RWPE2 (cell line): ENCODE data around the gene PLB1.

ENCODE experiments used
- ATAC-seq: fragments of 200-7000 bp; cut with Tn5 transposase; 3 replicates; pipeline ENCODE4 v1.9.1; 2021; ENCODE audit warnings: low read depth
- DNase-seq: peaks from one replicate; pipeline ENCODE4 v3.0.0-alpha.2; 2020; ENCODE audit warnings: low spot score
- H3K27ac ChIP-seq: fragments of 450-650 bp; 2 replicates; pipeline ENCODE4 v1.5.1; 2017; ENCODE audit warnings: mild to moderate bottlenecking; ENCODE audit not compliant: poor library complexity, severe bottlenecking
- H3K27me3 ChIP-seq: fragments of 250-450 bp; sonication (Bioruptor Pico); 2 replicates; pipeline ENCODE4 v1.5.1; 2021; ENCODE audit warnings: mild to moderate bottlenecking, moderate library complexity; ENCODE audit not compliant: insufficient read depth, poor library complexity, severe bottlenecking
- H3K36me3 ChIP-seq: fragments of 250-450 bp; sonication (Bioruptor Pico); 2 replicates; pipeline ENCODE4 v1.5.1; 2020; ENCODE audit warnings: low read depth, mild to moderate bottlenecking, moderate library complexity
- H3K4me1 ChIP-seq: fragments of 250-450 bp; sonication (Bioruptor Pico); 2 replicates; pipeline ENCODE4 v1.5.1; 2021; ENCODE audit warnings: mild to moderate bottlenecking, moderate library complexity; ENCODE audit not compliant: insufficient read depth, poor library complexity, severe bottlenecking
- H3K4me3 ChIP-seq: fragments of 250-450 bp; sonication (Bioruptor Pico); 2 replicates; pipeline ENCODE4 v1.5.1; 2021; ENCODE audit warnings: mild to moderate bottlenecking, moderate library complexity; ENCODE audit not compliant: severe bottlenecking
- H3K9me3 ChIP-seq: fragments of 250-450 bp; sonication (Bioruptor Pico); 2 replicates; pipeline ENCODE4 v1.5.1; 2021; ENCODE audit warnings: mild to moderate bottlenecking, moderate library complexity; ENCODE audit not compliant: severe bottlenecking
- CTCF ChIP-seq: fragments of 450-650 bp; IDR thresholded peaks from one replicate; pipeline ENCODE4 v1.5.1; 2017; ENCODE audit warnings: mild to moderate bottlenecking, moderate library complexity; ENCODE audit not compliant: poor library complexity, severe bottlenecking

PLB1 gene

GRCh38 chr2:28568533-28568932, 72.7 kb downstream of the PLB1 start:
- H3K4me1 ChIP-seq, result peaks cover 24% of the 10 kb centered on the region
- peak; percentile 29 for ATAC-seq
- H3K27ac ChIP-seq, result peak overlapping the region; percentile 88
- no peak for DNase-seq
- H3K27me3 ChIP-seq, result no peaks in the 10 kb centered on the region
- TF ChIP-seq CTCF, result no peak
- H3K36me3 ChIP-seq, result no peaks in the 10 kb centered on the region
- no peak overlapping the region for H3K4me3 ChIP-seq
- H3K9me3 ChIP-seq, result no peaks in the 10 kb centered on the region

GRCh38 chr2:28570431-28570830, 74.6 kb downstream of the PLB1 start:
- no peak overlapping the region for H3K4me3 ChIP-seq
- no peaks in the 10 kb centered on the region for H3K27me3 ChIP-seq
- DNase-seq, result no peak
- ATAC-seq, result no peak
- TF ChIP-seq CTCF, result no peak
- no peaks in the 10 kb centered on the region for H3K9me3 ChIP-seq
- H3K36me3 ChIP-seq, result no peaks in the 10 kb centered on the region
- no peak overlapping the region for H3K27ac ChIP-seq
- peaks cover 23% of the 10 kb centered on the region for H3K4me1 ChIP-seq

GRCh38 chr2:28576714-28577113, 80.9 kb downstream of the PLB1 start:
- DNase-seq (no peak), ATAC-seq (peak; percentile 33; the same call in 1 of the 3 replicates)
- H3K27ac ChIP-seq, result no peak overlapping the region
- TF ChIP-seq CTCF, result no peak
- H3K27me3 ChIP-seq, result no peaks in the 10 kb centered on the region
- H3K4me1 ChIP-seq, result peaks cover 2% of the 10 kb centered on the region
- H3K4me3 ChIP-seq, result no peak overlapping the region
- no peaks in the 10 kb centered on the region for H3K9me3 ChIP-seq
- H3K36me3 ChIP-seq, result no peaks in the 10 kb centered on the region

GRCh38 chr2:28577791-28578680, 82.2 kb downstream of the PLB1 start:
- Histone ChIP-seq H3K27ac (no peak overlapping the region), H3K27me3 (no peaks in the 10 kb centered on the region), H3K36me3 (no peaks in the 10 kb centered on the region), H3K9me3 (no peaks in the 10 kb centered on the region), H3K4me3 (no peak overlapping the region), H3K4me1 (peaks cover 5% of the 10 kb centered on the region)
- ATAC-seq, result no peak
- no peak for DNase-seq
- no peak for TF ChIP-seq CTCF

- ATAC-seq, result no peak
- H3K4me3 ChIP-seq, result no peak overlapping the region
- no peaks in the 10 kb centered on the region for H3K27me3 ChIP-seq
- H3K36me3 ChIP-seq, result no peaks in the 10 kb centered on the region
- TF ChIP-seq CTCF, result no peak
- no peak for DNase-seq
- H3K4me1 ChIP-seq, result peaks cover 12% of the 10 kb centered on the region
- H3K9me3 ChIP-seq, result no peaks in the 10 kb centered on the region
- H3K27ac ChIP-seq, result no peak overlapping the region
Observed at GRCh38 chr2:28578774-28579173, 82.9 kb downstream of the PLB1 start.
